ENCODE data around the gene SUMO4. TPM values are rescaled to one million over a fixed set of nuclear protein-coding genes. Genes with fewer than 3 reads are reported as not detected.

SUMO4 gene
- total and polyA plus RNA-seq, 9 of the 15 experiments (the other 6 are each of a cell fraction or from before 2014, with no cell fraction given), result 0.20 to 1.9 (median 0.50) TPM; not detected in 2

DNA sequence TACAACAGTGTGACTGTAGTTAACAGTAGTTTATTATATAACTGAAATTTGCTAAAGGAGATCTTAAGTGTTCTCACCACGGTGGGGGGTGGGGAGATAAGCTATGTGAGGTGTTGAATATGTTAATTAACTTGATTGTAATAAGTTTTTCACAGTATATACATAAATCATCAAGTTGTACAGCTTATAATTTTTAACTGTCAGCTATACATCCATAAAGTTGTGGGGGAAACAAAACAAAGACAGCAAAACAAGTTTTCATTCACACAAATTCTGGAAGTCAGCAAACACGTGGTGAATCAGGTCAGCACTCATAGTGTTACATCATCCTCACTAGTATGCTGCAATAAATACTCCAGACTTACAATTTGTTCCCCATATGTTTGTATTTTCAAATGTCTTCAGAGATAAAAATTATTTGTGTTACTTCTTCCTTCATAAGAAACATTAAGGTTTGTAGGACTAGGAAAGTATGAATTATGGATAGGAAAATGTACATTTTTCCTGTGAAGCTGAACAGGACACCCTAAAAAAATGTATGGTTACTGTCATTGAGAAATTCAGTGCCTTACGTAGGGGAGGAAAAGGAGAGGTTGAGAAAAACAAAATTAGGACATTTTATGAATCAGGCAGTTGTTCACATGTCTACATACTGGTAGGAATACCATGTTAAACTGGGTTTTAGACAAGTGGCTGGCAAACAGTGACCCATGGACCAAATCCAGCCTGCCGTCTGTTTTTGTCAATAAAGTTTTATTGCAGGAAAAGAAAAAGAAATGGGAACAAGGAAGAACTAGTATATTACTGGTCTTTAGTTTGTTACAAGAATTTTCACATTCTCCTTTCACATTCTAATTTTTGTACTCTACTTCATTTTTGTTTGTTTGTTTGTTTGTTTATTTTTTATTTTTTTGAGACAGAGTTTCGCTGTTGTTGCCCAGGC, 6.0 kb downstream of the SUMO4 start (continued):
- TF ChIP-seq CEBPG (CRISPR knock-in tag; IDR thresholded peaks at IDR 0.05), result peak; percentile 91
- TF ChIP-seq CEBPG (tag; conservative IDR thresholded peaks at IDR 0.05 in 1 of 2, IDR thresholded peaks at IDR 0.05 in 1 of 2), result peak; percentile 92 to 99
- TF ChIP-seq, protein P1, sequence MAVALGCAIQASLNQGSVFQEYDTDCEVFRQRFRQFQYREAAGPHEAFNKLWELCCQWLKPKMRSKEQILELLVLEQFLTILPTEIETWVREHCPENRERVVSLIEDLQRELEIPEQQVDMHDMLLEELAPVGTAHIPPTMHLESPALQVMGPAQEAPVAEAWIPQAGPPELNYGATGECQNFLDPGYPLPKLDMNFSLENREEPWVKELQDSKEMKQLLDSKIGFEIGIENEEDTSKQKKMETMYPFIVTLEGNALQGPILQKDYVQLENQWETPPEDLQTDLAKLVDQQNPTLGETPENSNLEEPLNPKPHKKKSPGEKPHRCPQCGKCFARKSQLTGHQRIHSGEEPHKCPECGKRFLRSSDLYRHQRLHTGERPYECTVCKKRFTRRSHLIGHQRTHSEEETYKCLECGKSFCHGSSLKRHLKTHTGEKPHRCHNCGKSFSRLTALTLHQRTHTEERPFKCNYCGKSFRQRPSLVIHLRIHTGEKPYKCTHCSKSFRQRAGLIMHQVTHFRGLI (CRISPR knock-in tag; IDR thresholded peaks at IDR 0.05), result no peak
- TF ChIP-seq MCM7 (IDR thresholded peaks at IDR 0.05), result no peak
- no peak for TF ChIP-seq BHLHE40 (IDR thresholded peaks at IDR 0.05; ENCODE audit: low read length)
- TF ChIP-seq MAZ (CRISPR knock-in tag; conservative IDR thresholded peaks at IDR 0.05 in 1 of 2, IDR thresholded peaks at IDR 0.05 in 1 of 2), result no peak
- no peak for TF ChIP-seq SP1 (CRISPR knock-in tag; IDR thresholded peaks at IDR 0.05)
- TF ChIP-seq RBM22 (IDR thresholded peaks at IDR 0.05; ENCODE audit: low read depth, low read length, poor library complexity, severe bottlenecking), result no peak
- TF ChIP-seq, protein P2, sequence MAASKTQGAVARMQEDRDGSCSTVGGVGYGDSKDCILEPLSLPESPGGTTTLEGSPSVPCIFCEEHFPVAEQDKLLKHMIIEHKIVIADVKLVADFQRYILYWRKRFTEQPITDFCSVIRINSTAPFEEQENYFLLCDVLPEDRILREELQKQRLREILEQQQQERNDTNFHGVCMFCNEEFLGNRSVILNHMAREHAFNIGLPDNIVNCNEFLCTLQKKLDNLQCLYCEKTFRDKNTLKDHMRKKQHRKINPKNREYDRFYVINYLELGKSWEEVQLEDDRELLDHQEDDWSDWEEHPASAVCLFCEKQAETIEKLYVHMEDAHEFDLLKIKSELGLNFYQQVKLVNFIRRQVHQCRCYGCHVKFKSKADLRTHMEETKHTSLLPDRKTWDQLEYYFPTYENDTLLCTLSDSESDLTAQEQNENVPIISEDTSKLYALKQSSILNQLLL (CRISPR knock-in tag; IDR thresholded peaks at IDR 0.05; ENCODE audit: borderline replicate concordance), result no peak
- TF ChIP-seq, protein P3, sequence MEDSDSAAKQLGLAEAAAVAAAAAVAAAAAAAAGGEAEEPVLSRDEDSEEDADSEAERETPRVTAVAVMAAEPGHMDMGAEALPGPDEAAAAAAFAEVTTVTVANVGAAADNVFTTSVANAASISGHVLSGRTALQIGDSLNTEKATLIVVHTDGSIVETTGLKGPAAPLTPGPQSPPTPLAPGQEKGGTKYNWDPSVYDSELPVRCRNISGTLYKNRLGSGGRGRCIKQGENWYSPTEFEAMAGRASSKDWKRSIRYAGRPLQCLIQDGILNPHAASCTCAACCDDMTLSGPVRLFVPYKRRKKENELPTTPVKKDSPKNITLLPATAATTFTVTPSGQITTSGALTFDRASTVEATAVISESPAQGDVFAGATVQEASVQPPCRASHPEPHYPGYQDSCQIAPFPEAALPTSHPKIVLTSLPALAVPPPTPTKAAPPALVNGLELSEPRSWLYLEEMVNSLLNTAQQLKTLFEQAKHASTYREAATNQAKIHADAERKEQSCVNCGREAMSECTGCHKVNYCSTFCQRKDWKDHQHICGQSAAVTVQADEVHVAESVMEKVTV (CRISPR knock-in tag; IDR thresholded peaks at IDR 0.05), result no peak
- TF ChIP-seq, protein P4, sequence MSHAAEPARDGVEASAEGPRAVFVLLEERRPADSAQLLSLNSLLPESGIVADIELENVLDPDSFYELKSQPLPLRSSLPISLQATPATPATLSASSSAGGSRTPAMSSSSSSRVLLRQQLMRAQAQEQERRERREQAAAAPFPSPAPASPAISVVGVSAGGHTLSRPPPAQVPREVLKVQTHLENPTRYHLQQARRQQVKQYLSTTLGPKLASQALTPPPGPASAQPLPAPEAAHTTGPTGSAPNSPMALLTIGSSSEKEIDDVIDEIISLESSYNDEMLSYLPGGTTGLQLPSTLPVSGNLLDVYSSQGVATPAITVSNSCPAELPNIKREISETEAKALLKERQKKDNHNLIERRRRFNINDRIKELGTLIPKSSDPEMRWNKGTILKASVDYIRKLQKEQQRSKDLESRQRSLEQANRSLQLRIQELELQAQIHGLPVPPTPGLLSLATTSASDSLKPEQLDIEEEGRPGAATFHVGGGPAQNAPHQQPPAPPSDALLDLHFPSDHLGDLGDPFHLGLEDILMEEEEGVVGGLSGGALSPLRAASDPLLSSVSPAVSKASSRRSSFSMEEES (CRISPR knock-in tag; IDR thresholded peaks at IDR 0.05), result no peak
- TF ChIP-seq, protein P5, sequence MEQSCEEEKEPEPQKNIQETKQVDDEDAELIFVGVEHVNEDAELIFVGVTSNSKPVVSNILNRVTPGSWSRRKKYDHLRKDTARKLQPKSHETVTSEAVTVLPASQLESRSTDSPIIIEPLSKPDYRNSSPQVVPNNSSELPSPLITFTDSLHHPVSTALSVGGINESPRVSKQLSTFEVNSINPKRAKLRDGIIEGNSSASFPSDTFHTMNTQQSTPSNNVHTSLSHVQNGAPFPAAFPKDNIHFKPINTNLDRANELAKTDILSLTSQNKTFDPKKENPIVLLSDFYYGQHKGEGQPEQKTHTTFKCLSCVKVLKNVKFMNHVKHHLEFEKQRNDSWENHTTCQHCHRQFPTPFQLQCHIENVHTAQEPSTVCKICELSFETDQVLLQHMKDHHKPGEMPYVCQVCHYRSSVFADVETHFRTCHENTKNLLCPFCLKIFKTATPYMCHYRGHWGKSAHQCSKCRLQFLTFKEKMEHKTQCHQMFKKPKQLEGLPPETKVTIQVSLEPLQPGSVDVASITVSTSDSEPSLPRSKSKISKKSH (CRISPR knock-in tag; IDR thresholded peaks at IDR 0.05), result no peak
- TF ChIP-seq RBM15 (IDR thresholded peaks at IDR 0.05; ENCODE audit: insufficient read depth, low read length), result no peak
- TF ChIP-seq XRCC3 (IDR thresholded peaks at IDR 0.05), result no peak
- no peak for TF ChIP-seq ZKSCAN3 (CRISPR knock-in tag; IDR thresholded peaks at IDR 0.05)
- no peak for TF ChIP-seq COPS2 (conservative IDR thresholded peaks at IDR 0.05)
- TF ChIP-seq, protein P6, sequence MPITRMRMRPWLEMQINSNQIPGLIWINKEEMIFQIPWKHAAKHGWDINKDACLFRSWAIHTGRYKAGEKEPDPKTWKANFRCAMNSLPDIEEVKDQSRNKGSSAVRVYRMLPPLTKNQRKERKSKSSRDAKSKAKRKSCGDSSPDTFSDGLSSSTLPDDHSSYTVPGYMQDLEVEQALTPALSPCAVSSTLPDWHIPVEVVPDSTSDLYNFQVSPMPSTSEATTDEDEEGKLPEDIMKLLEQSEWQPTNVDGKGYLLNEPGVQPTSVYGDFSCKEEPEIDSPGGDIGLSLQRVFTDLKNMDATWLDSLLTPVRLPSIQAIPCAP (CRISPR knock-in tag; IDR thresholded peaks at IDR 0.05; ENCODE audit: borderline replicate concordance), result no peak
- TF ChIP-seq CEBPB (tag; IDR thresholded peaks at IDR 0.05), result peak; percentile 90

Measured in K562 (cell line).